Measurements from ENCODE around the gene OR10H1. TPM values are rescaled to one million over a fixed set of nuclear protein-coding genes. Genes with fewer than 3 reads are reported as not detected.
"Not testable (repeated sequence)": the region's sequence is repeated elsewhere in the genome, so short reads cannot be mapped to it uniquely, and the experiment has no call there.

The OR10H1 gene
- polyA plus RNA-seq, 3 donors: 0.03 to 0.08 TPM; not detected in 1

DNA sequence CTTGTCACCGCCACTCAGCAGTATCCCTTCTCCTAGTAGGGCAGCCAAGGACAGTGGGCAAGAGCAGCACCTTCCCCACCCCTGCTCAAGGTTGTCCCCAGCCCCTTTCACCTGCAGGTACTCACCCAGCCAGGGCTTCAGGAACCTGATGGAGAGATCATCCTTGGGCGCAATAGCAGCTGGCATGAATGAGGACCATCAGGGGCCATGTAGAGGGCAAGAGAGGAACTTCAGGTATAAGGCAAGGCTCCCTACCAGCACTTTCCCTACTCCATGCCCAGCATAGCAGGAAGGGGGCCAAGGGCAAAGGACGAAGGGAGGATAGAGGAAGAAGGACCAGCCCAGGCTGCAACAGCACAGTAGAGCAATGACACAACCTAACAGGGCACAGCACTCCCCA lies 41.3 kb downstream of the OR10H1 start:
- not testable (repeated sequence) for DNase-seq

DNA sequence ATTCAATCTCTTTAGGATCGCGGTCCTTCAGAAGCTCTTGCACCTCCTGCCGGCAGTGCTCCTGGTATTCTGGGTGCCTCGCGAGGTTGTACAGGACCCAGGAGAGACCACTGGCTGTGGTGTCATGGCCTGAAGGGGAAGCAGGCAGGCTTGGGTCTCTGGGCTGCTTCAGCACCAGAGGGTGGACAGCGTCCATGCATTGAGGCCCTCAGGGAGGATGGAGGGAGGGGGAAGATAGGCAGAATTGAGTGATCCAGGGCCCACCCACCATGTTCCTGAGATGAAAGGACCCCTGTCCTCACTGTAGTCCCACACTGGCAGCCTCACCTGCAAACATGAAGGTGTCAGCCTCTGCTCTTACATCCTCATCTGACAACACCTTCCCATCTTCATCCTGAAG lies 45.9 kb downstream of the OR10H1 start:
- no peak for DNase-seq

DNA sequence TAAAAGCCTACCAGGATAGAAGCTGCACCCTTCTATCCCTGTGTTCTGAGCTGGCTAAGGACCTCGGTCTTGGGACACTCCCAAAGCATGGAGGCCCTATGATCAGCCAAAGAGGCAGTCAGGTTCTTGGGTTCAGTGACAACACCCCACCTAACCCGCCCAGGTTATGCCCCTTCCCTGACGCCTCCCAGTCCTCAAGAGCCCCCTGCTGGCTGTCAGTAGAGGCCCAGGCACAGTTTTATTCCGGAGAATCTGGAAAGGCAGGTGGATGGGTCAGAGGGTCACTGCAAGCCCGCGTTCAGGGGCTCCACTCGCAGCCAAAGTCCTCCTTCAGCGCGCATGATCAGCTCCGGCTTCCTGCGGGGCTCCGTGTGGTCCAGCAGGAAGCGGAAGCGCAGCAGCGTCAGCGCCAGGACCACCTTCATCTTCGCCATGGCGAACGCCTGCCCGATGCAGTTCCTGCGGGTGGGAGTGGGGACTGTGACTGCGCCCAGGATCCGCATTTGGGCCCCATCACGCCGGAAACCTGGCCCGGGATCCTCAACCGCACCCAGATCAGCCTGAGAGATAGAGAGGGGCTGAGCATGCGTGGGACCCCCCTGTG lies 55.4 kb downstream of the OR10H1 start:
- no peak for DNase-seq

DNA sequence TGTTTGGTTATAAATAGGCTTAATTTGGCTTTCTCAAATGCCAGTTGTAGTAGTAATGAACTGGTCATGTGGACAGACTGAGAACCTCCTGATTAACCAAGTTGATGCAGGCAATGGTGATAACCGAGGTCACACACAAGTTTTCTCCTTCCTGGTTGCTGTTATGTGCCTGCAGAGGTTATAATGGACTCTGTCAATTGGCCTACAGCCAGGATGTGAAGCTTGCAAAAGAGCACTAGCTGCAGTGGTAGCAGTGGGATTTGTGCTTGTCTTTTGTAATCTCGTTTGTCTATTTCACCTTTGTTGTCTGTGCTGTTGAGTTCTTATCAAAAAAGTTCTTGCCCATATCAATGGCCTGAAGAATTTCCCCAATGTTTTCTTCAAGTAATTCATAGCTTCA lies 57.1 kb downstream of the OR10H1 start:
- DNase-seq: no peak

Other genes starting within 250 kb of the OR10H1 start
- gene CYP4F8, start 200.4 kb downstream of the OR10H1 start, polyA plus RNA-seq (ENCODE audit: insufficient read length in 3 of 3): under 1 TPM in 1 of 3 donors, not detected in 2; 0.03 TPM
- gene CYP4F3, start 174.8 kb downstream of the OR10H1 start, polyA plus RNA-seq (ENCODE audit: insufficient read length in 3 of 3): 1 to 10 TPM in 2 of 3 donors, under 1 TPM in 1; 0.27 to 1.3 (median 1.1) TPM
- gene CYP4F12, start 142.6 kb downstream of the OR10H1 start, polyA plus RNA-seq (ENCODE audit: insufficient read length in 3 of 3): 1 to 10 TPM in 1 of 3 donors, under 1 TPM in 1, not detected in 1; 0.93 to 1.2 TPM
- not detected for gene OR10H2, start 87.6 kb downstream of the OR10H1 start, polyA plus RNA-seq (ENCODE audit: insufficient read length in 3 of 3)
- gene OR10H3, start 77.7 kb downstream of the OR10H1 start, polyA plus RNA-seq (ENCODE audit: insufficient read length in 3 of 3): not detected
- under 1 TPM; 0.06 to 0.12 (median 0.09) TPM for gene OR10H5, start 28.0 kb downstream of the OR10H1 start, polyA plus RNA-seq (ENCODE audit: insufficient read length in 3 of 3)
- gene CYP4F2, start 82.4 kb upstream of the OR10H1 start, polyA plus RNA-seq (ENCODE audit: insufficient read length in 3 of 3): under 1 TPM in 1 of 3 donors, not detected in 2; 0.20 TPM
- gene CYP4F11, start 118.9 kb upstream of the OR10H1 start, polyA plus RNA-seq (ENCODE audit: insufficient read length in 3 of 3): under 1 TPM; 0.31 to 0.70 (median 0.53) TPM
- not detected for gene OR10H4, start 133.3 kb upstream of the OR10H1 start, polyA plus RNA-seq (ENCODE audit: insufficient read length in 3 of 3)

Data from renal pelvis (tissue), 4 donors.